ENCODE data around the gene PRICKLE1.
"Not testable (repeated sequence)": the region's sequence is repeated elsewhere in the genome, so short reads cannot be mapped to it uniquely, and the experiment has no call there.

PRICKLE1 gene

GRCh38 chr12:42557586-42558172 is 31.9 kb downstream of the PRICKLE1 start:
- FAIRE-seq, result no peak

GRCh38 chr12:42556917-42557316 is 32.6 kb downstream of the PRICKLE1 start:
- no peak for DNase-seq (ENCODE audit: insufficient read length, low spot score)
- no peak for FAIRE-seq
- no peak for TF ChIP-seq POLR2A (IDR thresholded peaks at IDR 0.05; ENCODE audit: low read depth, low read length)

More at GRCh38 chr12:42557586-42558172, 31.9 kb downstream of the PRICKLE1 start:
- no peak for TF ChIP-seq POLR2A (IDR thresholded peaks at IDR 0.05; ENCODE audit: low read depth, low read length)
- no peak for DNase-seq (ENCODE audit: insufficient read length, low spot score)

DNA sequence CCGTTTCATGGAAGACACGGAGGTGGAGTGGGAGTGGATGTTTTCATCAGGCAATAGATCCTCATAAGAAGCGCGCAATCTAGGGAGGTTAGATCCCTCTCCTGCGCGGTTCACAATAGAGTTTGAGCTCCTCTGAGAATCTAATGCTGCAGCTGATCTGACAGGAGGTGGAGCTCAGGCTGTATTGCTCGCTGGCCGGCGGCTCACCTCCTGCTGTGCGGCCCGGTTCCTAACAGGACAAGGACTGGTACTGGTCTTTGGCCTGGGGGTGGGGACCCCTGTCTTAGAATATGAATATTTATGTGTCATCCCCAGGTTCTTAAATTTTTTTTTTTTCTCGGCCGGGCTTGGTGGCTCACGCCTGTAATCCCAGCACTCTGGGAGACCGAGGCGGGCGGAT is 36.7 kb downstream of the PRICKLE1 start:
- DNase-seq (ENCODE audit: insufficient read length, low spot score) (no peak), FAIRE-seq (no peak)
- TF ChIP-seq POLR2A (IDR thresholded peaks at IDR 0.05; ENCODE audit: low read depth, low read length), result no peak

- FAIRE-seq, result no peak
- no peak for TF ChIP-seq POLR2A (IDR thresholded peaks at IDR 0.05; ENCODE audit: low read depth, low read length)
- no peak for DNase-seq (ENCODE audit: insufficient read length, low spot score)
Observed at GRCh38 chr12:42550800-42551199, 38.7 kb downstream of the PRICKLE1 start.

- DNase-seq (ENCODE audit: insufficient read length, low spot score), result no peak
- FAIRE-seq, result no peak
- no peak for TF ChIP-seq POLR2A (IDR thresholded peaks at IDR 0.05; ENCODE audit: low read depth, low read length)
Observed at GRCh38 chr12:42546709-42547108, 42.8 kb downstream of the PRICKLE1 start.

DNA sequence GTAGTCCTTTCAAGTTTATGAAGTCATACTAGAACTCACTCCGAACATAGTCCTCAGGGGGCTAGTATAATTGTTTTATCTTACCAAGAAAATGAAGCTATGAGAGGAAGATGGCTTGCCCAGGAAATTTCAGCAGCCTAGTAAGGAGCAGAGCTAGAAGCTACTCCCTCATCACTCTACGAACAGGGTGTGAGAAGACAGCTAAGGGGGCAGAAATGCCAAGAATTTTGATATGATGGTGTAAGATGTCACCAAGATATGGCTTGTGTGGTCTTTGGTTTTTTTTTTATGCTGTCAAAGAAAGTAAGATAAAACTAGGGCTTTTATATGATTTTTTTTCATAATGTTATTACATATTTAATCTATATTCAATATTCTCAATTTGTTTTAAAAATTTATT is 47.6 kb downstream of the PRICKLE1 start:
- DNase-seq (ENCODE audit: insufficient read length, low spot score) (no peak), FAIRE-seq (no peak)
- TF ChIP-seq POLR2A (IDR thresholded peaks at IDR 0.05; ENCODE audit: low read depth, low read length), result no peak

DNA sequence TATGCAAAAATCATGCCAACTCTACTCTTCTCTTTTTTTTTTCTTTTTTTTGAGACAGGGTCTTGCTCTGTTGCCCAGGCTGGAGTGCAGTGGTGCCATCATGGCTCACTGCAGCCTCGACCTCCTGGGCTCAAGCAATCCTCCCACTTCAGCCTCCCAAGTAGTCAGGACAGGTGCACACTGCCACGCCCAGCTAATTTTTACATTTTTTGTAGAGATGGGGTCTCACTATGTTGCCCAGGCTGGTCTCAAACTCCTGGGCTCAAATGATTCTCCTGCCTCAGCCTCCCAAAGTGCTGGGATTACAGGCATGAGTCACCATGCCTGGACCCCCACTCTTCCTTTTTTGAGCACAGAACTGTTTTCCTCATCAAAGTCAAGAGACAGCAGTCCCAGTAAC is 48.2 kb downstream of the PRICKLE1 start:
- not testable (repeated sequence) for DNase-seq (ENCODE audit: insufficient read length, low spot score); FAIRE-seq

DNA sequence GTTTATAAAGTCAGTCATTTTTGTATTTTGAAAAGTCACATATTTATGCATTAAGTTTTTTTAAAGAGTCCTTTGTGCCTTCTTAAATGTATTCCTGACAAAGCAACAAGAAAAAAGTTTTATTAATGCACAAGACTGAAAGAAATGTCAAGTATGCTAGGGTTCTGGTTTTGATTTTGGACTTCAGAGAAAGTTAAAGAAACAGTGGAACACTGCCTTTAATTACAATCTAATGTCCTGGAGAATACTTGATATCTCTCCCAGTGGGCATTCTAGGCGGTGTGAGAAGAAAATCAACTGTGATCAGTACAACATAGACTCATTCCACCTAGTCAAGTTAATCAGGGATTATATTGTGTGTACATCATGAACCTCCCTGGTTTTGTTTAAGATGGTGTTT is 49.9 kb downstream of the PRICKLE1 start:
- TF ChIP-seq POLR2A (IDR thresholded peaks at IDR 0.05; ENCODE audit: low read depth, low read length), result no peak
- DNase-seq (ENCODE audit: insufficient read length, low spot score) (no peak), FAIRE-seq (no peak)

- DNase-seq (ENCODE audit: insufficient read length, low spot score), result no peak
- TF ChIP-seq POLR2A (IDR thresholded peaks at IDR 0.05; ENCODE audit: low read depth, low read length), result no peak
- FAIRE-seq, result no peak
Observed at GRCh38 chr12:42538203-42538602, 51.3 kb downstream of the PRICKLE1 start.

DNA sequence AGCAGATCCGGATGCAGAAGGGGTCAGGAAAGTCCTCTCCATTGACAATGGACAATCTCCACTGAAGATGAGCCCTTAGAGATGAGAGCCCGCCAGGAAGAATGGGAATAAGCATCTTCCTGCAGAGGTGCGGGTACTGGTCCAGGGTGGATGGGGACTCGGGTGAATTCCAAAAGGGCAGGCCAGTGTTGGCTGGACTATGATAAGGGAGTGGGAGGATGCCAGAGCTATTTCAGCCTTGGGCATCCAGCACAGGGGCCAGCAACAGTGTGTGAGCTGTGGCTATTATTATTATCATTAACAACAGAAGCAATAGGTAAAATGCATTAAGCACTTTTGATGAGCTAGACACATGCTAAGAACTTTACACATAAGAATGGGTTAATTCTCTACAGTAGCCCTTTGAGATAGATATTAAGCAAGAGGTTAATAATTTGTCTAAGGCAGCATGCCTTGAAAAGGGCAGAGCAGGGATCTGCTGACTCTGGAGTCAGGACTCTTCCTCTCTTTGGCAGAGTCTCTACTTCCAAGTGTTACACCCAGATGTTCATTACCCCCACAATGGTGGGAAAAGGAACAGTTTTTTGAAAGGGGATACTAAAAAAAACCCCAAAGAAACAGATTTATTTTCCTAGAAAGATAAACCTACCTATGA is 55.2 kb downstream of the PRICKLE1 start:
- no peak for DNase-seq (ENCODE audit: insufficient read length, low spot score)
- FAIRE-seq, result no peak
- no peak for TF ChIP-seq POLR2A (IDR thresholded peaks at IDR 0.05; ENCODE audit: low read depth, low read length)

DNA sequence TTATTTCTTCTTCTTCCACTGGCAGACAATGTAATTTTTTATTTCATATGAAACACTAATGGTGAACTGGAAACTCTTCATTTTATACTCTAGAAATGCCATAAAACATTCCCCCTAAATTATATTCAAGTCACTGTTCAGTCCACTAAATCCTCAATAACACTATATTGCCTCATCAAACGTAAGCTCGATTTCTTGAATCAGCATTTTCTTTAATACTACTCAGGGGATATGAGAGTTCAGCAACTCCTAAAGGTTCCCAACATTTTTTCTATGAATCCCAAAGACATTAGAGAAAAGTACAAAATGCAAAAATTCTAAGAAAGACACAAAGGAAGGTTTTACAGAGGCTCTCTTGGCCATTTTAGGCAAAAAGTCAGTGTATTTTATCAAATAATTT is 59.3 kb downstream of the PRICKLE1 start:
- no peak for TF ChIP-seq POLR2A (IDR thresholded peaks at IDR 0.05; ENCODE audit: low read depth, low read length)
- DNase-seq (ENCODE audit: insufficient read length, low spot score) (no peak), FAIRE-seq (no peak)

DNA sequence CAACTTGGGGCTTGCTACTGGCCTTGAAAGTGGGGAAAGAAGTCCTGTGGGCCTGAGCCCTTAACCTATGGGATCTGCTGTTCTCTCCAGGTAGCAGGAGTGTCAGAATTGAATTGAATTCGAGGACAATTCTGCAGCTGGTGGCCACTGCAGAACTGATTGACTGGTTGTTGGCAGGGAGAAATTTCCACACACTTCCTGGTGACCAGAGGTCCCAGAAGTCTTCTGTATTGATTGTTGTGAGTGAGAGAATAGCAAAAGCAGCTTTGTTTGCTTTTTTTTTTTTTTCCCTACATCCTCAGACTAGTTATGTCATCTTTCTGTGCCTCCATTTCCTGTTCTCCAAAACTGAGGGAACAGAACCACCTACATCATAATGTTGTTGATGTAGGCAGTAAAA is 64.1 kb downstream of the PRICKLE1 start:
- TF ChIP-seq POLR2A (IDR thresholded peaks at IDR 0.05; ENCODE audit: low read depth, low read length), result no peak
- no peak for FAIRE-seq
- DNase-seq (ENCODE audit: insufficient read length, low spot score), result no peak

- FAIRE-seq, result no peak
- TF ChIP-seq POLR2A (IDR thresholded peaks at IDR 0.05; ENCODE audit: low read depth, low read length), result no peak
- DNase-seq (ENCODE audit: insufficient read length, low spot score), result no peak
Observed at GRCh38 chr12:42524716-42525115, 64.8 kb downstream of the PRICKLE1 start.

- no peak for FAIRE-seq
- TF ChIP-seq POLR2A (IDR thresholded peaks at IDR 0.05; ENCODE audit: low read depth, low read length), result no peak
Observed at GRCh38 chr12:42516573-42516972, 73.0 kb downstream of the PRICKLE1 start.

DNA sequence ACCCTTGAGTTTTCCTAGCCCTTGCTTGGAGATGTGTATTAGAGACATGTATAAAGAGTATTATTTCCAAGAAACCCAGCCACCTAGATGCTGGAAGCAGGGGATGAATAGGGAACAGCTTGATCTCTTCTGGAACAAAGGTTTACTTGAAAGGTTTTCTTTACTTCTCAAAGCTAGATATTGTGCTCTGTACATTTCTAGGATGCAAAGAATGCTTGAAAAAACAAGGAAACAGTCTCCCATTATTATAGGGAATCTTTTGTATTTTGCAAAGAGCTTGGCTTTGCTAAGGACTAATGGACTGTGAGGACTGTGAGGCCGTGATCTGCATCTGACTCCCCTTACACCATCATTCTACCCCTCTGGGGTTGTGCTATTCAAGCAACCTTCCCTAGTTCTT is 77.9 kb downstream of the PRICKLE1 start:
- DNase-seq (ENCODE audit: insufficient read length, low spot score) (no peak), FAIRE-seq (no peak)
- TF ChIP-seq POLR2A (IDR thresholded peaks at IDR 0.05; ENCODE audit: low read depth, low read length), result no peak

More at GRCh38 chr12:42516573-42516972, 73.0 kb downstream of the PRICKLE1 start:
- no peak for DNase-seq (ENCODE audit: insufficient read length, low spot score)

All from H54 (cell line).